GM23338 (cell line): ENCODE measurements around the gene BAG5. TPM values are rescaled to one million over a fixed set of nuclear protein-coding genes. Genes with fewer than 3 reads are reported as not detected.

ENCODE experiments used
- ATAC-seq: fragments of 200-7000 bp; cut with Tn5 transposase; 3 replicates; pipeline ENCODE4 v1.9.1; 2020
- DNase-seq: peaks from one replicate; pipeline ENCODE4 v3.0.0-alpha.2; 2015; ENCODE audit warnings: low spot score
- H2AFZ ChIP-seq: fragments of 200-600 bp; sonication (generic); 2 replicates; pipeline ENCODE4 v1.8.0; 2016; ENCODE audit warnings: antibody characterized with exemption, mild to moderate bottlenecking, moderate library complexity
- H3F3A ChIP-seq: fragments of 200-600 bp; sonication (generic); replicated peaks from 2 replicates; pipeline ENCODE4 v1.8.0; 2017; ENCODE audit warnings: antibody characterized with exemption, mixed run types, low read depth
- H3K27ac ChIP-seq: fragments of 200-600 bp; sonication (generic); 2 replicates; pipeline ENCODE4 v1.6.1; 2016; ENCODE audit warnings: low read depth
- H3K27me3 ChIP-seq: fragments of 200-600 bp; sonication (generic); 2 replicates; pipeline ENCODE4 v1.8.0; 2016; ENCODE audit warnings: mild to moderate bottlenecking, mixed run types, moderate library complexity; ENCODE audit not compliant: insufficient read depth
- H3K36me3 ChIP-seq: fragments of 200-600 bp; sonication (generic); 2 replicates; pipeline ENCODE4 v1.8.0; 2016; ENCODE audit warnings: mild to moderate bottlenecking; ENCODE audit not compliant: insufficient read depth
- H3K4me1 ChIP-seq: fragments of 200-600 bp; sonication (generic); 2 replicates; pipeline ENCODE4 v1.8.0; 2016; ENCODE audit warnings: mild to moderate bottlenecking, moderate library complexity; ENCODE audit not compliant: insufficient read depth
- H3K4me2 ChIP-seq: fragments of 200-600 bp; sonication (generic); 2 replicates; pipeline ENCODE4 v1.7.1; 2017; ENCODE audit warnings: mixed run types
- H3K4me3 ChIP-seq: fragments of 200-600 bp; sonication (generic); 2 replicates; pipeline ENCODE4 v1.6.1; 2016; ENCODE audit warnings: mixed run types
- H3K79me2 ChIP-seq: fragments of 200-600 bp; sonication (generic); replicated peaks from 2 replicates; pipeline ENCODE4 v1.8.0; 2017; ENCODE audit warnings: mild to moderate bottlenecking; ENCODE audit not compliant: insufficient read depth
- H3K9me2 ChIP-seq: fragments of 200-600 bp; sonication (generic); 2 replicates; pipeline ENCODE4 v1.8.0; 2017; ENCODE audit not compliant: insufficient read depth
- H4K20me1 ChIP-seq: fragments of 200-600 bp; sonication (generic); replicated peaks from 2 replicates; pipeline ENCODE4 v1.8.0; 2017; ENCODE audit warnings: mild to moderate bottlenecking; ENCODE audit not compliant: insufficient read depth
- H3K27ac Mint-ChIP-seq: 2 replicates; pipeline ENCODE4 v1.8.0; 2020; ENCODE audit warnings: inconsistent platforms, mild to moderate bottlenecking, moderate library complexity, mixed read lengths
- H3K27me3 Mint-ChIP-seq: 3 replicates; pipeline ENCODE4 v1.8.0; 2022; ENCODE audit warnings: low read depth, mild to moderate bottlenecking, moderate library complexity, mixed read lengths, inconsistent platforms; ENCODE audit not compliant: insufficient read depth, poor library complexity
- H3K36me3 Mint-ChIP-seq: 3 replicates; pipeline ENCODE4 v1.8.0; 2021; ENCODE audit warnings: low read depth, mild to moderate bottlenecking, inconsistent platforms, moderate library complexity, mixed read lengths
- H3K4me1 Mint-ChIP-seq: 3 replicates; pipeline ENCODE4 v1.8.0; 2020; ENCODE audit warnings: mild to moderate bottlenecking, inconsistent platforms, mixed read lengths
- H3K4me3 Mint-ChIP-seq: 3 replicates; pipeline ENCODE4 v1.8.0; 2021; ENCODE audit warnings: moderate library complexity, mild to moderate bottlenecking, inconsistent platforms, mixed read lengths
- H3K9me3 Mint-ChIP-seq: 3 replicates; pipeline ENCODE4 v1.8.0; 2020; ENCODE audit warnings: moderate library complexity, mild to moderate bottlenecking, inconsistent platforms, mixed read lengths
- CREB1 ChIP-seq: fragments of 250-450 bp; sonication (Bioruptor Pico); IDR thresholded peaks from 2 replicates; pipeline ENCODE4 v1.5.0; 2020; ENCODE audit warnings: low read depth, mild to moderate bottlenecking, moderate library complexity
- EZH2 ChIP-seq: fragments of 200-600 bp; sonication (generic); IDR thresholded peaks from one replicate; pipeline ENCODE4 v1.8.0; 2017; ENCODE audit warnings: antibody characterized with exemption, mild to moderate bottlenecking, low read depth; ENCODE audit not compliant: unreplicated experiment
- EZH2phosphoT487 ChIP-seq: fragments of 200-600 bp; sonication (generic); IDR thresholded peaks from one replicate; pipeline ENCODE4 v1.8.1; 2018; ENCODE audit warnings: antibody characterized with exemption; ENCODE audit not compliant: unreplicated experiment
- JUNB ChIP-seq: IDR thresholded peaks from one replicate; pipeline ENCODE4 v1.6.1; 2016; ENCODE audit warnings: antibody characterized with exemption; ENCODE audit not compliant: unreplicated experiment
- NANOG ChIP-seq: IDR thresholded peaks from 2 replicates; pipeline ENCODE4 v1.6.1; 2016; ENCODE audit warnings: antibody characterized with exemption, borderline replicate concordance
- POLR2AphosphoS5 ChIP-seq: IDR thresholded peaks from 2 replicates; pipeline ENCODE4 v1.6.1; 2016; ENCODE audit warnings: antibody characterized with exemption, low read depth
- REST ChIP-seq: IDR thresholded peaks from one replicate; pipeline ENCODE4 v1.6.1; 2018; ENCODE audit warnings: antibody characterized with exemption; ENCODE audit not compliant: unreplicated experiment
- STAT1 ChIP-seq: IDR thresholded peaks from one replicate; pipeline ENCODE4 v1.6.1; 2016; ENCODE audit warnings: antibody characterized with exemption; ENCODE audit not compliant: unreplicated experiment
- ZNF114 ChIP-seq: fragments of 250-450 bp; sonication (Bioruptor Pico); IDR thresholded peaks from 2 replicates; pipeline ENCODE4 v1.5.0; 2020; ENCODE audit warnings: mild to moderate bottlenecking, moderate library complexity
- ZNF331 ChIP-seq: fragments of 250-450 bp; sonication (Bioruptor Pico); IDR thresholded peaks from 2 replicates; pipeline ENCODE4 v1.5.0; 2020; ENCODE audit warnings: low read depth, mild to moderate bottlenecking, moderate library complexity
- polyA plus RNA-seq: library from polyadenylated mRNA; unstranded; fragments of >200 nt; fragmentation: Nextera tagmentation; extraction: Ambion mirVana; gene quantifications from 2 replicates; pipeline ENCODE4 v1.2.1, GENCODE V29; 2016
- total RNA-seq: library from RNA; depleted of rRNA; stranded (reverse); fragments of >200 nt; shearing (Covaris generic); gene quantifications from 2 replicates; pipeline ENCODE4 v1.2.3, GENCODE V29; 2014
- TF ChIP-seq, protein P1 (sequence below): fragments of 250-450 bp; sonication (Bioruptor Pico); IDR thresholded peaks from 2 replicates; pipeline ENCODE4 v1.5.0; 2020; ENCODE audit warnings: mild to moderate bottlenecking, moderate library complexity
- TF ChIP-seq, protein P2 (sequence below): IDR thresholded peaks from 2 replicates; pipeline ENCODE4 v1.6.1; 2016; ENCODE audit warnings: antibody characterized with exemption
- TF ChIP-seq, protein P3 (sequence below), 2 experiments: fragments of 200-600 bp in 1 of 2; sonication (generic) in 1 of 2; conservative IDR thresholded peaks; 2 replicates each; pipeline versions ENCODE4 v1.5.1 to v1.6.1; 2016 to 2017; ENCODE audit warnings: antibody characterized with exemption in 2 of 2, low read depth in 2 of 2, mild to moderate bottlenecking in 2 of 2, moderate library complexity in 1 of 2

The BAG5 gene
- total and polyA plus RNA-seq, 2 experiments from 2014 or later = 21.1 to 29.2 TPM

DNA sequence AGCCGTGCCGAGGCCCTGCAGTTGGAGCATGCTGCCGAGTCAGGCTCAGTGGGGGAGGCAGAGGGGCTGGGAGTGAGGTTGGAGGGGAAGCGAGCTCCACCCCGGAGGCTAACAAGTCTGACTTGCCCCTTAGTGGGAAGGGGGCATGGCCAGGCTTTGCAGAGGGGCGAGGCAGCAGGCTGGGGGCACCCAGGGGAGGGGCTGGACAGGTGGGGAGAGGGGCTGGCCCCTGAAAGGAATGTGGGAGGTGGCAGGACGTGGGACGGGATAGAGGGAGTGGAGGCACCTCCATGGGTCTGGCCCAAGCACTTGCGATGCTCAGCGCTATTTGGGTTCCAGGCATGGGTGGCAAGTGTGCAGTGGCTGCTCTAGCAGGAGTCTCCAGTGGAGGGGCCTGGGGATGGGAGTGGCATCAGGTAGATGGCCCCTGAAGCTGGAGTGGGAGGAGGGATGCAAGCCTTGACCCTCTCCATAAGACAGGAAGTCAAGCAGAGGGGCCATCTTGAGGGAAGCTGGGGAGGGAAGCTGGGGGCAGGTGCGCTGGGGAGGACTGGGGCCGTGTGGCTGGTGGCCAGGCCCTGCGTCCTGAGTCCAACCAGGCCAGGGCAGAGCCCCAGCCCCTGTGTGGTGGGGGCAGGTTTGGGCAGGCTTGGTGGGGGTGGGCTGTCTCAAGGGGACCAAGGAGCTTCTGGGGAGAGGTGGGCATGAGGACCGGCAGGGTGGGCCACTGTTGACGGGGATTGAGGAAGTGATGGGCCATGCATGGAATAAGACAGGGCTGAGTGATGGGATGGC lies 30.8 kb downstream of the BAG5 start:
- Mint-ChIP-seq H3K4me3 (no peak overlapping the region), H3K27ac (no peak overlapping the region), H3K36me3 (peaks cover 4% of the 10 kb centered on the region; the same call in 1 of the 3 replicates), H3K4me1 (peaks cover 19% of the 10 kb centered on the region), H3K27me3 (peaks cover 16% of the 10 kb centered on the region), H3K9me3 (no peaks in the 10 kb centered on the region; the same call in 2 of the 3 replicates)
- 0 out of 2 replicates have a peak, but pooled peaks cover 6% of the 10 kb centered on the region for H3F3A ChIP-seq
- no peak overlapping the region for H3K27ac ChIP-seq
- H3K79me2 ChIP-seq = peaks cover 22% of the 10 kb centered on the region
- no peak overlapping the region for H3K4me3 ChIP-seq
- H3K36me3 ChIP-seq = no peaks in the 10 kb centered on the region
- no peaks in the 10 kb centered on the region for H3K9me2 ChIP-seq
- TF ChIP-seq STAT1 (no peak), ZNF331 (CRISPR knock-in tag) (no peak), CREB1 (CRISPR knock-in tag) (no peak), EZH2phosphoT487 (no peak), ZNF114 (CRISPR knock-in tag) (no peak), JUNB (no peak), POLR2AphosphoS5 (no peak), REST (no peak), NANOG (no peak), EZH2 (no peak)
- TF ChIP-seq, protein P1, sequence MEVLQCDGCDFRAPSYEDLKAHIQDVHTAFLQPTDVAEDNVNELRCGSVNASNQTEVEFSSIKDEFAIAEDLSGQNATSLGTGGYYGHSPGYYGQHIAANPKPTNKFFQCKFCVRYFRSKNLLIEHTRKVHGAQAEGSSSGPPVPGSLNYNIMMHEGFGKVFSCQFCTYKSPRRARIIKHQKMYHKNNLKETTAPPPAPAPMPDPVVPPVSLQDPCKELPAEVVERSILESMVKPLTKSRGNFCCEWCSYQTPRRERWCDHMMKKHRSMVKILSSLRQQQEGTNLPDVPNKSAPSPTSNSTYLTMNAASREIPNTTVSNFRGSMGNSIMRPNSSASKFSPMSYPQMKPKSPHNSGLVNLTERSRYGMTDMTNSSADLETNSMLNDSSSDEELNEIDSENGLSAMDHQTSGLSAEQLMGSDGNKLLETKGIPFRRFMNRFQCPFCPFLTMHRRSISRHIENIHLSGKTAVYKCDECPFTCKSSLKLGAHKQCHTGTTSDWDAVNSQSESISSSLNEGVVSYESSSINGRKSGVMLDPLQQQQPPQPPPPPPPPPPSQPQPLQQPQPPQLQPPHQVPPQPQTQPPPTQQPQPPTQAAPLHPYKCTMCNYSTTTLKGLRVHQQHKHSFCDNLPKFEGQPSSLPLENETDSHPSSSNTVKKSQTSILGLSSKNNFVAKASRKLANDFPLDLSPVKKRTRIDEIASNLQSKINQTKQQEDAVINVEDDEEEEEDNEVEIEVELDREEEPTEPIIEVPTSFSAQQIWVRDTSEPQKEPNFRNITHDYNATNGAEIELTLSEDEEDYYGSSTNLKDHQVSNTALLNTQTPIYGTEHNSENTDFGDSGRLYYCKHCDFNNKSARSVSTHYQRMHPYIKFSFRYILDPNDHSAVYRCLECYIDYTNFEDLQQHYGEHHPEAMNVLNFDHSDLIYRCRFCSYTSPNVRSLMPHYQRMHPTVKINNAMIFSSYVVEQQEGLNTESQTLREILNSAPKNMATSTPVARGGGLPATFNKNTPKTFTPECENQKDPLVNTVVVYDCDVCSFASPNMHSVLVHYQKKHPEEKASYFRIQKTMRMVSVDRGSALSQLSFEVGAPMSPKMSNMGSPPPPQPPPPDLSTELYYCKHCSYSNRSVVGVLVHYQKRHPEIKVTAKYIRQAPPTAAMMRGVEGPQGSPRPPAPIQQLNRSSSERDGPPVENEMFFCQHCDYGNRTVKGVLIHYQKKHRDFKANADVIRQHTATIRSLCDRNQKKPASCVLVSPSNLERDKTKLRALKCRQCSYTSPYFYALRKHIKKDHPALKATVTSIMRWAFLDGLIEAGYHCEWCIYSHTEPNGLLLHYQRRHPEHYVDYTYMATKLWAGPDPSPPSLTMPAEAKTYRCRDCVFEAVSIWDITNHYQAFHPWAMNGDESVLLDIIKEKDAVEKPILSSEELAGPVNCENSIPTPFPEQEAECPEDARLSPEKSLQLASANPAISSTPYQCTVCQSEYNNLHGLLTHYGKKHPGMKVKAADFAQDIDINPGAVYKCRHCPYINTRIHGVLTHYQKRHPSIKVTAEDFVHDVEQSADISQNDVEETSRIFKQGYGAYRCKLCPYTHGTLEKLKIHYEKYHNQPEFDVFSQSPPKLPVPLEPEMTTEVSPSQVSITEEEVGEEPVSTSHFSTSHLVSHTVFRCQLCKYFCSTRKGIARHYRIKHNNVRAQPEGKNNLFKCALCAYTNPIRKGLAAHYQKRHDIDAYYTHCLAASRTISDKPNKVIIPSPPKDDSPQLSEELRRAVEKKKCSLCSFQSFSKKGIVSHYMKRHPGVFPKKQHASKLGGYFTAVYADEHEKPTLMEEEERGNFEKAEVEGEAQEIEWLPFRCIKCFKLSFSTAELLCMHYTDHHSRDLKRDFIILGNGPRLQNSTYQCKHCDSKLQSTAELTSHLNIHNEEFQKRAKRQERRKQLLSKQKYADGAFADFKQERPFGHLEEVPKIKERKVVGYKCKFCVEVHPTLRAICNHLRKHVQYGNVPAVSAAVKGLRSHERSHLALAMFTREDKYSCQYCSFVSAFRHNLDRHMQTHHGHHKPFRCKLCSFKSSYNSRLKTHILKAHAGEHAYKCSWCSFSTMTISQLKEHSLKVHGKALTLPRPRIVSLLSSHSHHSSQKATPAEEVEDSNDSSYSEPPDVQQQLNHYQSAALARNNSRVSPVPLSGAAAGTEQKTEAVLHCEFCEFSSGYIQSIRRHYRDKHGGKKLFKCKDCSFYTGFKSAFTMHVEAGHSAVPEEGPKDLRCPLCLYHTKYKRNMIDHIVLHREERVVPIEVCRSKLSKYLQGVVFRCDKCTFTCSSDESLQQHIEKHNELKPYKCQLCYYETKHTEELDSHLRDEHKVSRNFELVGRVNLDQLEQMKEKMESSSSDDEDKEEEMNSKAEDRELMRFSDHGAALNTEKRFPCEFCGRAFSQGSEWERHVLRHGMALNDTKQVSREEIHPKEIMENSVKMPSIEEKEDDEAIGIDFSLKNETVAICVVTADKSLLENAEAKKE (CRISPR knock-in tag) = no peak
- TF ChIP-seq, protein P2, sequence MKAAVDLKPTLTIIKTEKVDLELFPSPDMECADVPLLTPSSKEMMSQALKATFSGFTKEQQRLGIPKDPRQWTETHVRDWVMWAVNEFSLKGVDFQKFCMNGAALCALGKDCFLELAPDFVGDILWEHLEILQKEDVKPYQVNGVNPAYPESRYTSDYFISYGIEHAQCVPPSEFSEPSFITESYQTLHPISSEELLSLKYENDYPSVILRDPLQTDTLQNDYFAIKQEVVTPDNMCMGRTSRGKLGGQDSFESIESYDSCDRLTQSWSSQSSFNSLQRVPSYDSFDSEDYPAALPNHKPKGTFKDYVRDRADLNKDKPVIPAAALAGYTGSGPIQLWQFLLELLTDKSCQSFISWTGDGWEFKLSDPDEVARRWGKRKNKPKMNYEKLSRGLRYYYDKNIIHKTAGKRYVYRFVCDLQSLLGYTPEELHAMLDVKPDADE = no peak
- TF ChIP-seq, protein P3, sequence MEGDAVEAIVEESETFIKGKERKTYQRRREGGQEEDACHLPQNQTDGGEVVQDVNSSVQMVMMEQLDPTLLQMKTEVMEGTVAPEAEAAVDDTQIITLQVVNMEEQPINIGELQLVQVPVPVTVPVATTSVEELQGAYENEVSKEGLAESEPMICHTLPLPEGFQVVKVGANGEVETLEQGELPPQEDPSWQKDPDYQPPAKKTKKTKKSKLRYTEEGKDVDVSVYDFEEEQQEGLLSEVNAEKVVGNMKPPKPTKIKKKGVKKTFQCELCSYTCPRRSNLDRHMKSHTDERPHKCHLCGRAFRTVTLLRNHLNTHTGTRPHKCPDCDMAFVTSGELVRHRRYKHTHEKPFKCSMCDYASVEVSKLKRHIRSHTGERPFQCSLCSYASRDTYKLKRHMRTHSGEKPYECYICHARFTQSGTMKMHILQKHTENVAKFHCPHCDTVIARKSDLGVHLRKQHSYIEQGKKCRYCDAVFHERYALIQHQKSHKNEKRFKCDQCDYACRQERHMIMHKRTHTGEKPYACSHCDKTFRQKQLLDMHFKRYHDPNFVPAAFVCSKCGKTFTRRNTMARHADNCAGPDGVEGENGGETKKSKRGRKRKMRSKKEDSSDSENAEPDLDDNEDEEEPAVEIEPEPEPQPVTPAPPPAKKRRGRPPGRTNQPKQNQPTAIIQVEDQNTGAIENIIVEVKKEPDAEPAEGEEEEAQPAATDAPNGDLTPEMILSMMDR (conservative IDR thresholded peaks at IDR 0.05; ENCODE audit: low read depth in 2 of 2) = no peak
- ATAC-seq = no peak
- no peak overlapping the region for H3K4me2 ChIP-seq
- H3K4me1 ChIP-seq = peaks cover 4% of the 10 kb centered on the region; the same call in 1 of the 2 replicates
- peaks cover 10% of the 10 kb centered on the region for H4K20me1 ChIP-seq
- DNase-seq = no peak
- H2AFZ ChIP-seq = no peak overlapping the region
- H3K27me3 ChIP-seq = no peaks in the 10 kb centered on the region
